ENCODE measurements around the gene SLC22A15.

GRCh38 chr1:115973154-115973553 lies 3.2 kb upstream of the SLC22A15 start:
- TF ChIP-seq EZH2 (IDR thresholded peaks at IDR 0.05; ENCODE audit: borderline replicate concordance, low read length) (no peak), CTCF (conservative IDR thresholded peaks at IDR 0.05 in 1 of 2, IDR thresholded peaks at IDR 0.05 in 1 of 2; ENCODE audit: extremely low read depth in 1 of 2, insufficient read depth in 1 of 2, low read depth in 1 of 2, low read length in 2 of 2) (no peak)
